HL-60 (cell line): ENCODE results near the gene PLPPR1.

Source experiments
- DNase-seq, 2 experiments: peaks; one replicate each; pipeline ENCODE4 v3.0.0-alpha.2; 2010 to 2020; ENCODE audit warnings: low read depth in 1 of 2, low spot score in 1 of 2
- H3K27ac ChIP-seq: fragments of 250-450 bp; sonication (Bioruptor Pico); replicated peaks from 2 replicates; pipeline ENCODE4 v1.5.1; 2020; ENCODE audit warnings: mild to moderate bottlenecking, moderate library complexity
- H3K27me3 ChIP-seq: fragments of 250-450 bp; sonication (Bioruptor Pico); 2 replicates; pipeline ENCODE4 v1.5.1; 2021; ENCODE audit warnings: mild to moderate bottlenecking, moderate library complexity; ENCODE audit not compliant: insufficient read depth, poor library complexity, severe bottlenecking
- H3K4me3 ChIP-seq: replicated peaks from 2 replicates; pipeline ENCODE4 v1.5.1; 2011; ENCODE audit warnings: mild to moderate bottlenecking, control low read depth, low read length; ENCODE audit not compliant: insufficient read depth
- CTCF ChIP-seq: IDR thresholded peaks from one replicate; pipeline ENCODE4 v1.5.1; 2011; ENCODE audit warnings: low read length, control low read depth, inconsistent platforms; ENCODE audit not compliant: insufficient read depth
- GABPA ChIP-seq: IDR thresholded peaks from 2 replicates; pipeline ENCODE4 v1.6.1; 2012; ENCODE audit warnings: low read depth
- POLR2AphosphoS5 ChIP-seq: IDR thresholded peaks from 2 replicates; pipeline ENCODE4 v1.6.1; 2012; ENCODE audit warnings: low read depth
- SPI1 ChIP-seq: IDR thresholded peaks from 2 replicates; pipeline ENCODE4 v1.6.1; 2012; ENCODE audit warnings: low read depth, mild to moderate bottlenecking, borderline replicate concordance
- TF ChIP-seq, protein P1 (sequence below): IDR thresholded peaks from 2 replicates; pipeline ENCODE4 v1.6.1; 2012; ENCODE audit warnings: low read depth; ENCODE audit not compliant: insufficient replicate concordance

PLPPR1 gene

GRCh38 chr9:101232405-101232977 is 204.0 kb downstream of the PLPPR1 start:
- no peak overlapping the region for H3K27ac ChIP-seq
- TF ChIP-seq SPI1 (no peak), POLR2AphosphoS5 (no peak), CTCF (no peak), GABPA (no peak)
- TF ChIP-seq, protein P1, sequence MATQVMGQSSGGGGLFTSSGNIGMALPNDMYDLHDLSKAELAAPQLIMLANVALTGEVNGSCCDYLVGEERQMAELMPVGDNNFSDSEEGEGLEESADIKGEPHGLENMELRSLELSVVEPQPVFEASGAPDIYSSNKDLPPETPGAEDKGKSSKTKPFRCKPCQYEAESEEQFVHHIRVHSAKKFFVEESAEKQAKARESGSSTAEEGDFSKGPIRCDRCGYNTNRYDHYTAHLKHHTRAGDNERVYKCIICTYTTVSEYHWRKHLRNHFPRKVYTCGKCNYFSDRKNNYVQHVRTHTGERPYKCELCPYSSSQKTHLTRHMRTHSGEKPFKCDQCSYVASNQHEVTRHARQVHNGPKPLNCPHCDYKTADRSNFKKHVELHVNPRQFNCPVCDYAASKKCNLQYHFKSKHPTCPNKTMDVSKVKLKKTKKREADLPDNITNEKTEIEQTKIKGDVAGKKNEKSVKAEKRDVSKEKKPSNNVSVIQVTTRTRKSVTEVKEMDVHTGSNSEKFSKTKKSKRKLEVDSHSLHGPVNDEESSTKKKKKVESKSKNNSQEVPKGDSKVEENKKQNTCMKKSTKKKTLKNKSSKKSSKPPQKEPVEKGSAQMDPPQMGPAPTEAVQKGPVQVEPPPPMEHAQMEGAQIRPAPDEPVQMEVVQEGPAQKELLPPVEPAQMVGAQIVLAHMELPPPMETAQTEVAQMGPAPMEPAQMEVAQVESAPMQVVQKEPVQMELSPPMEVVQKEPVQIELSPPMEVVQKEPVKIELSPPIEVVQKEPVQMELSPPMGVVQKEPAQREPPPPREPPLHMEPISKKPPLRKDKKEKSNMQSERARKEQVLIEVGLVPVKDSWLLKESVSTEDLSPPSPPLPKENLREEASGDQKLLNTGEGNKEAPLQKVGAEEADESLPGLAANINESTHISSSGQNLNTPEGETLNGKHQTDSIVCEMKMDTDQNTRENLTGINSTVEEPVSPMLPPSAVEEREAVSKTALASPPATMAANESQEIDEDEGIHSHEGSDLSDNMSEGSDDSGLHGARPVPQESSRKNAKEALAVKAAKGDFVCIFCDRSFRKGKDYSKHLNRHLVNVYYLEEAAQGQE, result no peak
- H3K4me3 ChIP-seq, result no peak overlapping the region
- H3K27me3 ChIP-seq, result peaks cover 2% of the 10 kb centered on the region
- DNase-seq, result no peak

- H3K27me3 ChIP-seq, result peaks cover 2% of the 10 kb centered on the region
- no peak overlapping the region for H3K27ac ChIP-seq
- H3K4me3 ChIP-seq, result no peak overlapping the region
- no peak for DNase-seq
- TF ChIP-seq POLR2AphosphoS5 (no peak), GABPA (no peak), CTCF (no peak), SPI1 (no peak)
- TF ChIP-seq, protein P1, result no peak
These were observed 206.8 kb downstream of the PLPPR1 start for GRCh38 chr9:101235105-101235866.

DNA sequence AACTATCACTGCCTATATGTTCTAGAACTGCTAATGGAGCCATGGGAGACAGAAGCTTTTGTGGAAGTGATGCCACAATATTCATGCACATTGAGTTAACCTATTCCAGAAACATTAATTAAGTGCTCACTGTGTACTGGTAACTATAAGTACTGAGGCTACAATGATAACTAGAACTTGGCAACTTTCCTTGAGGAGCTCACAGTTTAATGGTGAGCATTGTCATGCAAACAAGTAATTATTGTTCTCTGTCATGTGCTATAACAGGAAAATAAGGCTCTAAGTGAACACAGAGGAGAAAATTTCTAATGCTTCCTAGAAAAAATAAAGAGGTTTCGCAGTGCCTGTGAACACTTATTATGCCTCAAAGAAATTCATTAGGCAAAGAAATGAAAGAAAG is 214.1 kb downstream of the PLPPR1 start:
- TF ChIP-seq GABPA (no peak), CTCF (no peak), SPI1 (no peak), POLR2AphosphoS5 (no peak)
- TF ChIP-seq, protein P1, result no peak
- Histone ChIP-seq H3K4me3 (no peak overlapping the region), H3K27me3 (no peaks in the 10 kb centered on the region), H3K27ac (no peak overlapping the region)
- DNase-seq, result no peak
